OCI-LY1 (cell line): Measurements from ENCODE around the gene SPHK2.

Source experiments
- EZH2 ChIP-seq: fragments of 200-600 bp; sonication (generic), shearing (Covaris generic); IDR thresholded peaks from 2 replicates; pipeline ENCODE4 v1.8.0; 2017; ENCODE audit warnings: borderline replicate concordance, mixed run types, mild to moderate bottlenecking, antibody characterized with exemption, low read length, moderate library complexity, mixed read lengths
- TF ChIP-seq, protein P1 (sequence below): fragments of 200-600 bp; sonication (generic), shearing (Covaris generic); IDR thresholded peaks from 2 replicates; pipeline ENCODE4 v1.5.1; 2017; ENCODE audit warnings: mild to moderate bottlenecking, antibody characterized with exemption, low read length, moderate library complexity, mixed read lengths

DNA sequence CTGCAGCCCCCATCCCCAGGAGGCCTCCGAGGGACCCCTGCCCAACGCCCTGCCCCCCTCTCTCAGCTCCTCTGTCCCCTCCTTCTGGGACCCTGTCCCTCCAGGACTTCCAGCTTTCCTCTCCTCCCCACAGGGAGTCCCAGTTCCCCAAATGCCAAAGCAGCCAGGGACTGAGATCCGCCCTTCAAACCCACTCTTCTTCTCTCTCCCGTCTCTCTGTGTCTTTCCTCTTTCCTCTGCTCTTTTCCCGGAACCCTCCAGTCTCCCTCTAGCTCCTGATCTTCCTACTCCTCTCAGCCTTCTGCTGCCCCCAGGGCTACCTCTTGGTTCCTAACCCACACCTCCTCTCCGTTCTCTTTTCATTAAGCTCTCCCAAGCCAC lies 26.3 kb downstream of the SPHK2 start:
- TF ChIP-seq, protein P1, sequence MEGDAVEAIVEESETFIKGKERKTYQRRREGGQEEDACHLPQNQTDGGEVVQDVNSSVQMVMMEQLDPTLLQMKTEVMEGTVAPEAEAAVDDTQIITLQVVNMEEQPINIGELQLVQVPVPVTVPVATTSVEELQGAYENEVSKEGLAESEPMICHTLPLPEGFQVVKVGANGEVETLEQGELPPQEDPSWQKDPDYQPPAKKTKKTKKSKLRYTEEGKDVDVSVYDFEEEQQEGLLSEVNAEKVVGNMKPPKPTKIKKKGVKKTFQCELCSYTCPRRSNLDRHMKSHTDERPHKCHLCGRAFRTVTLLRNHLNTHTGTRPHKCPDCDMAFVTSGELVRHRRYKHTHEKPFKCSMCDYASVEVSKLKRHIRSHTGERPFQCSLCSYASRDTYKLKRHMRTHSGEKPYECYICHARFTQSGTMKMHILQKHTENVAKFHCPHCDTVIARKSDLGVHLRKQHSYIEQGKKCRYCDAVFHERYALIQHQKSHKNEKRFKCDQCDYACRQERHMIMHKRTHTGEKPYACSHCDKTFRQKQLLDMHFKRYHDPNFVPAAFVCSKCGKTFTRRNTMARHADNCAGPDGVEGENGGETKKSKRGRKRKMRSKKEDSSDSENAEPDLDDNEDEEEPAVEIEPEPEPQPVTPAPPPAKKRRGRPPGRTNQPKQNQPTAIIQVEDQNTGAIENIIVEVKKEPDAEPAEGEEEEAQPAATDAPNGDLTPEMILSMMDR, result no peak
- TF ChIP-seq EZH2, result no peak
